HEK293 (cell line): Measurements from ENCODE around the gene RASA2.

Experiments used
- CTCF ChIA-PET: fragments of 350-600 bp; formaldehyde crosslinking; extraction: SDS; loops from one replicate; lab custom pipeline; 2021; ENCODE audit warnings: antibody characterized with exemption; lab: Yijun Ruan, JAX
- POLR2A ChIA-PET: fragments of 300-600 bp; formaldehyde crosslinking; extraction: SDS; loops from one replicate; lab custom pipeline; 2020; ENCODE audit warnings: antibody characterized with exemption, inconsistent platforms; lab: Yijun Ruan, JAX
- H3K27ac ChIP-seq: fragments of 200-500 bp; sonication (Bioruptor generic); 2 replicates; pipeline ENCODE4 v1.5.1; 2014; ENCODE audit warnings: low read depth, low read length, control low read depth, inconsistent platforms; ENCODE audit errors: extremely low read depth
- H3K36me3 ChIP-seq, 2 experiments: fragments of 200-500 bp in 1 of 2; sonication (Bioruptor generic) in 1 of 2; 1 replicate in 1 of 2; 2 replicates in 1 of 2; pipeline ENCODE4 v1.5.1; 2014 to 2017; ENCODE audit warnings: inconsistent platforms in 2 of 2, low read length in 2 of 2; ENCODE audit not compliant: control insufficient read depth in 2 of 2, insufficient read depth in 1 of 2
- H3K4me1 ChIP-seq: fragments of 200-500 bp; sonication (Bioruptor generic); 2 replicates; pipeline ENCODE4 v1.5.1; 2014; ENCODE audit warnings: mild to moderate bottlenecking, low read length, inconsistent platforms; ENCODE audit not compliant: control insufficient read depth, insufficient read depth
- H3K4me3 ChIP-seq: 2 replicates; pipeline ENCODE4 v1.5.1; 2011; ENCODE audit warnings: low read depth, mild to moderate bottlenecking, control low read depth, low read length, moderate library complexity
- H3K9me3 ChIP-seq: fragments of 200-500 bp; sonication (Bioruptor generic); 2 replicates; pipeline ENCODE4 v1.5.1; 2014; ENCODE audit warnings: low read depth, low read length, inconsistent platforms; ENCODE audit not compliant: control insufficient read depth, insufficient read depth
- HOXC10 ChIP-seq: sonication (generic); formaldehyde crosslinking; IDR thresholded peaks from 2 replicates; pipeline ENCODE4 v1.8.1; 2023; ENCODE audit warnings: mild to moderate bottlenecking, missing genetic modification reagents
- IKZF3 ChIP-seq: fragments of 450-650 bp; IDR thresholded peaks from 2 replicates; pipeline ENCODE4 v1.5.0; 2018; ENCODE audit warnings: missing biosample characterization, mild to moderate bottlenecking, missing genetic modification characterization, moderate library complexity
- INSM2 ChIP-seq: fragments of 450-650 bp; formaldehyde crosslinking; IDR thresholded peaks from 2 replicates; pipeline ENCODE4 v1.5.1; 2016; ENCODE audit warnings: missing biosample characterization, missing genetic modification characterization
- KLF7 ChIP-seq: fragments of 450-650 bp; formaldehyde crosslinking; IDR thresholded peaks from 2 replicates; pipeline ENCODE4 v1.5.1; 2016; ENCODE audit warnings: missing biosample characterization, missing genetic modification characterization, borderline replicate concordance
- SALL2 ChIP-seq: fragments of 450-650 bp; formaldehyde crosslinking; IDR thresholded peaks from 2 replicates; pipeline ENCODE4 v1.5.0; 2017; ENCODE audit warnings: missing biosample characterization, mild to moderate bottlenecking, missing genetic modification characterization, borderline replicate concordance
- ZBTB26 ChIP-seq: fragments of 450-650 bp; formaldehyde crosslinking; optimal IDR thresholded peaks from 2 replicates; pipeline ENCODE3; 2016; ENCODE audit warnings: missing biosample characterization, mild to moderate bottlenecking, missing genetic modification characterization
- ZBTB6 ChIP-seq: fragments of 450-650 bp; formaldehyde crosslinking; IDR thresholded peaks from 2 replicates; pipeline ENCODE4 v1.5.1; 2017; ENCODE audit warnings: missing biosample characterization, missing genetic modification characterization
- ZNF121 ChIP-seq: fragments of 450-650 bp; formaldehyde crosslinking; IDR thresholded peaks from 2 replicates; pipeline ENCODE4 v1.5.1; 2016; ENCODE audit warnings: missing biosample characterization, missing genetic modification characterization
- ZNF132 ChIP-seq: fragments of 450-650 bp; formaldehyde crosslinking; IDR thresholded peaks from 2 replicates; pipeline ENCODE4 v1.5.1; 2017; ENCODE audit warnings: missing biosample characterization, missing genetic modification characterization, borderline replicate concordance
- ZNF18 ChIP-seq: fragments of 450-650 bp; formaldehyde crosslinking; IDR thresholded peaks from 2 replicates; pipeline ENCODE4 v1.5.1; 2016; ENCODE audit warnings: missing biosample characterization, missing genetic modification characterization
- ZNF280C ChIP-seq: fragments of 450-650 bp; formaldehyde crosslinking; IDR thresholded peaks from 2 replicates; pipeline ENCODE4 v1.5.1; 2016; ENCODE audit warnings: missing biosample characterization, missing genetic modification characterization
- ZNF398 ChIP-seq: fragments of 450-650 bp; formaldehyde crosslinking; IDR thresholded peaks from 2 replicates; pipeline ENCODE4 v1.5.1; 2017; ENCODE audit warnings: missing biosample characterization, missing genetic modification characterization
- ZNF449 ChIP-seq: fragments of 450-650 bp; formaldehyde crosslinking; IDR thresholded peaks from 2 replicates; pipeline ENCODE4 v1.5.1; 2017; ENCODE audit warnings: missing biosample characterization, mild to moderate bottlenecking, missing genetic modification characterization, moderate library complexity
- ZNF501 ChIP-seq: fragments of 450-650 bp; formaldehyde crosslinking; IDR thresholded peaks from 2 replicates; pipeline ENCODE4 v1.5.1; 2016; ENCODE audit warnings: missing biosample characterization, missing genetic modification characterization
- ZNF530 ChIP-seq: fragments of 450-650 bp; formaldehyde crosslinking; IDR thresholded peaks from 2 replicates; pipeline ENCODE4 v1.5.1; 2016; ENCODE audit warnings: low read depth, missing biosample characterization, missing genetic modification characterization
- ZNF548 ChIP-seq: fragments of 450-650 bp; formaldehyde crosslinking; IDR thresholded peaks from 2 replicates; pipeline ENCODE4 v1.5.1; 2016; ENCODE audit warnings: missing biosample characterization, missing genetic modification characterization
- ZNF555 ChIP-seq: fragments of 450-650 bp; formaldehyde crosslinking; conservative IDR thresholded peaks from 2 replicates; pipeline ENCODE4 v1.5.1; 2017; ENCODE audit warnings: missing biosample characterization, mild to moderate bottlenecking, missing genetic modification characterization, inconsistent platforms
- ZNF600 ChIP-seq: fragments of 450-650 bp; formaldehyde crosslinking; IDR thresholded peaks from 2 replicates; pipeline ENCODE4 v1.5.1; 2016; ENCODE audit warnings: missing biosample characterization, missing genetic modification characterization
- ZNF660 ChIP-seq: fragments of 450-650 bp; IDR thresholded peaks from 2 replicates; pipeline ENCODE4 v1.5.1; 2018; ENCODE audit warnings: missing biosample characterization, mild to moderate bottlenecking, missing genetic modification characterization
- ZNF792 ChIP-seq: fragments of 450-650 bp; formaldehyde crosslinking; IDR thresholded peaks from 2 replicates; pipeline ENCODE4 v1.5.1; 2016; ENCODE audit warnings: missing biosample characterization, missing genetic modification characterization

Gene RASA2

GRCh38 chr3:141454054-141454453 is 32.8 kb upstream of the RASA2 start:
- Histone ChIP-seq H3K36me3 (no peaks in the 10 kb centered on the region), H3K4me3 (no peak overlapping the region), H3K9me3 (no peaks in the 10 kb centered on the region), H3K27ac (no peak overlapping the region), H3K4me1 (no peaks in the 10 kb centered on the region)
- ChIA-PET POLR2A (interaction anchor here (1.2 kb wide), 1 partner anchor 142 kb away, joined by 5 read pairs; no protein-coding TSS in a partner anchor), CTCF (interaction anchor here (0.9 to 4.4 kb wide), 17 partner anchors 8 to 152 kb away, joined by 3 to 48 read pairs (median 6); no protein-coding TSS in a partner anchor)
- no peak for TF ChIP-seq SALL2 (tag by site-specific recombination)
- no peak for TF ChIP-seq ZNF530 (tag by site-specific recombination)
- no peak for TF ChIP-seq ZNF398 (tag by site-specific recombination)
- TF ChIP-seq ZBTB26 (tag by site-specific recombination), result no peak
- TF ChIP-seq ZNF792 (tag by site-specific recombination), result no peak
- TF ChIP-seq ZNF121, result no peak
- TF ChIP-seq HOXC10 (CRISPR knock-in tag), result no peak
- no peak for TF ChIP-seq ZBTB6
- no peak for TF ChIP-seq ZNF660 (tag by site-specific recombination)
- TF ChIP-seq ZNF18 (tag by site-specific recombination), result no peak
- TF ChIP-seq ZNF555 (tag by site-specific recombination), result no peak
- TF ChIP-seq ZNF501 (tag by site-specific recombination), result no peak
- TF ChIP-seq IKZF3 (tag by site-specific recombination), result no peak
- no peak for TF ChIP-seq ZNF449 (tag by site-specific recombination)
- TF ChIP-seq KLF7, result no peak
- TF ChIP-seq ZNF132 (tag by site-specific recombination), result no peak
- no peak for TF ChIP-seq INSM2 (tag by site-specific recombination)
- no peak for TF ChIP-seq ZNF548 (tag by site-specific recombination)
- no peak for TF ChIP-seq ZNF280C
- no peak for TF ChIP-seq ZNF600 (tag by site-specific recombination)
